ENCODE data around the gene TBC1D22A.

DNA sequence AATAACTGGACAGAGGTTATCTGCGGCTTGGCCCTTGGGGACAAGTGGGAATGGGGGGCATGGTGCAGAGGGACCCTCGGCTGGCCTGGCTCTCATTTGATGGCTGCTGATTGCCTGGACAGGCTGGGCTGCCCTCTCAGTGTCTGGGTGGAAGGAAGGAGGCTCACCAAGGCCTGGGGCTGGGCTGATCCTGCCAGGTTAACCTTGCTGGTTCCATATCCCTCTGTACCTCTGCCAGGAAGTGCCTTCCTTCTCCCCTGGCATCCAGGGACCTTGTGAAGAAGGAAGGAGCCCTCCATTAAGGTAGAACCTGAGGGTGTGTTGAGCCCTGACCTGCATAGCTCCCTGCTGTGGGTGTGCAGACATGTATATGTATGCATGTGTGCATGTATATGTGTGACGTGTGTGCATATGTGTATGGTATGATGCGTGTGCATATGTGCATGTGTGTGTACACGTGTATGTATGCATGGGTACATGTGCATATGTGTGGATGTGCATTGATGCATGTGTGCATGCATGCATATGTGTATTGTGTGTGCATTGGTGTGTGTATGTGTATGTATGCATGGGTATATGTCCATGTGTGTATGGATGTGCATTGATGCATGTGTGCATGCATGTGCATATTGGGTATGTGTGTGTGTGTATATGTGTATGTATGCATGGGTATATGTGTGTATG is 433.9 kb downstream of the TBC1D22A start:
- TF ChIP-seq CTCF (IDR thresholded peaks at IDR 0.05; ENCODE audit: low read depth, low read length) (no peak), EZH2phosphoT487 (IDR thresholded peaks at IDR 0.05; ENCODE audit: low read depth) (no peak)

All from OCI-LY3 (cell line).